SJSA1 (cell line): Measurements from ENCODE around the gene BRAT1. TPM values are rescaled to one million over a fixed set of nuclear protein-coding genes. Genes with fewer than 3 reads are reported as not detected.
A peak's percentile ranks its signal among the peaks of the same experiment; 100 is the strongest.

Source experiments
- DNase-seq, 2 experiments: peaks; one replicate each; pipeline ENCODE4 v3.0.0-alpha.2; 2015 to 2020; ENCODE audit warnings: low spot score in 2 of 2, low read depth in 1 of 2
- H3K27ac ChIP-seq: fragments of 250-450 bp; sonication (Bioruptor Pico); 2 replicates; pipeline ENCODE4 v1.5.1; 2020; ENCODE audit warnings: mild to moderate bottlenecking, moderate library complexity
- H3K27me3 ChIP-seq: fragments of 250-450 bp; sonication (Bioruptor Pico); replicated peaks from 2 replicates; pipeline ENCODE4 v1.5.1; 2020; ENCODE audit warnings: mild to moderate bottlenecking, moderate library complexity
- H3K36me3 ChIP-seq: fragments of 250-450 bp; sonication (Bioruptor Pico); 2 replicates; pipeline ENCODE4 v1.5.1; 2020; ENCODE audit warnings: mild to moderate bottlenecking
- H3K4me1 ChIP-seq: fragments of 250-450 bp; sonication (Bioruptor Pico); replicated peaks from 2 replicates; pipeline ENCODE4 v1.6.1; 2021; ENCODE audit warnings: mild to moderate bottlenecking
- H3K4me3 ChIP-seq: fragments of 250-450 bp; sonication (Bioruptor Pico); 2 replicates; pipeline ENCODE4 v1.5.1; 2020; ENCODE audit warnings: mild to moderate bottlenecking
- H3K9me3 ChIP-seq: fragments of 250-450 bp; sonication (Bioruptor Pico); replicated peaks from 2 replicates; pipeline ENCODE4 v1.5.1; 2020; ENCODE audit warnings: mild to moderate bottlenecking
- total RNA-seq: library from RNA; depleted of rRNA; stranded (reverse); fragments of >200 nt; shearing (Covaris generic); gene quantifications from 2 replicates; pipeline ENCODE4 v1.2.3, GENCODE V29; 2014

BRAT1 gene
- total RNA-seq, 1 experiment from 2014 or later = 33.3 TPM

GRCh38 chr7:2576742-2577491 is 21.6 kb upstream of the BRAT1 start:
- no peaks in the 10 kb centered on the region for H3K9me3 ChIP-seq
- DNase-seq = no peak
- no peak overlapping the region for H3K4me3 ChIP-seq
- no peak overlapping the region for H3K27ac ChIP-seq
- H3K4me1 ChIP-seq = peaks cover 15% of the 10 kb centered on the region
- no peaks in the 10 kb centered on the region for H3K27me3 ChIP-seq
- H3K36me3 ChIP-seq = no peaks in the 10 kb centered on the region

GRCh38 chr7:2575733-2576340 is 20.5 kb upstream of the BRAT1 start:
- Histone ChIP-seq H3K4me3 (no peak overlapping the region), H3K9me3 (no peaks in the 10 kb centered on the region), H3K36me3 (no peaks in the 10 kb centered on the region), H3K4me1 (peaks cover 16% of the 10 kb centered on the region), H3K27me3 (no peaks in the 10 kb centered on the region), H3K27ac (no peak overlapping the region)
- no peak for DNase-seq

GRCh38 chr7:2575046-2575732 is 19.9 kb upstream of the BRAT1 start:
- Histone ChIP-seq H3K4me3 (no peak overlapping the region), H3K27ac (no peak overlapping the region), H3K9me3 (no peaks in the 10 kb centered on the region)

GRCh38 chr7:2573761-2574160 is 18.4 kb upstream of the BRAT1 start:
- H3K9me3 ChIP-seq = no peaks in the 10 kb centered on the region
- no peak overlapping the region for H3K27ac ChIP-seq
- DNase-seq = no peak
- no peak overlapping the region for H3K4me3 ChIP-seq
- peaks cover 16% of the 10 kb centered on the region for H3K4me1 ChIP-seq
- H3K36me3 ChIP-seq = no peaks in the 10 kb centered on the region
- H3K27me3 ChIP-seq = no peaks in the 10 kb centered on the region

More at GRCh38 chr7:2575046-2575732, 19.9 kb upstream of the BRAT1 start:
- no peaks in the 10 kb centered on the region for H3K27me3 ChIP-seq
- no peaks in the 10 kb centered on the region for H3K36me3 ChIP-seq
- peaks cover 16% of the 10 kb centered on the region for H3K4me1 ChIP-seq
- DNase-seq = no peak

GRCh38 chr7:2572101-2572842 is 16.9 kb upstream of the BRAT1 start:
- Histone ChIP-seq H3K9me3 (no peaks in the 10 kb centered on the region), H3K27ac (no peak overlapping the region), H3K4me1 (peaks cover 16% of the 10 kb centered on the region), H3K4me3 (no peak overlapping the region), H3K36me3 (no peaks in the 10 kb centered on the region), H3K27me3 (no peaks in the 10 kb centered on the region)
- peak in 1 of 2 experiments; percentile 12 for DNase-seq

GRCh38 chr7:2571409-2571808 is 16.1 kb upstream of the BRAT1 start:
- Histone ChIP-seq H3K4me3 (no peak overlapping the region), H3K27me3 (no peaks in the 10 kb centered on the region), H3K4me1 (peaks cover 16% of the 10 kb centered on the region), H3K9me3 (no peaks in the 10 kb centered on the region), H3K36me3 (no peaks in the 10 kb centered on the region), H3K27ac (no peak overlapping the region)
- no peak for DNase-seq

- Histone ChIP-seq H3K9me3 (no peaks in the 10 kb centered on the region), H3K27ac (no peak overlapping the region), H3K4me3 (no peak overlapping the region), H3K36me3 (no peaks in the 10 kb centered on the region), H3K27me3 (no peaks in the 10 kb centered on the region), H3K4me1 (peaks cover 16% of the 10 kb centered on the region)
- no peak for DNase-seq
These were observed 14.7 kb upstream of the BRAT1 start for GRCh38 chr7:2570021-2570420.

- no peaks in the 10 kb centered on the region for H3K9me3 ChIP-seq
- no peak for DNase-seq
- no peak overlapping the region for H3K27ac ChIP-seq
- no peaks in the 10 kb centered on the region for H3K27me3 ChIP-seq
- peaks cover 16% of the 10 kb centered on the region for H3K4me1 ChIP-seq
- no peaks in the 10 kb centered on the region for H3K36me3 ChIP-seq
- no peak overlapping the region for H3K4me3 ChIP-seq
These were observed 14.1 kb upstream of the BRAT1 start for GRCh38 chr7:2569421-2569820.

GRCh38 chr7:2568521-2569223 is 13.3 kb upstream of the BRAT1 start:
- Histone ChIP-seq H3K27me3 (no peaks in the 10 kb centered on the region), H3K9me3 (no peaks in the 10 kb centered on the region), H3K4me1 (peaks cover 16% of the 10 kb centered on the region), H3K36me3 (no peaks in the 10 kb centered on the region), H3K27ac (no peak overlapping the region), H3K4me3 (no peak overlapping the region)
- DNase-seq = no peak

- H3K27ac ChIP-seq = no peak overlapping the region
- no peaks in the 10 kb centered on the region for H3K9me3 ChIP-seq
- H3K36me3 ChIP-seq = no peaks in the 10 kb centered on the region
- no peaks in the 10 kb centered on the region for H3K27me3 ChIP-seq
- peaks cover 8% of the 10 kb centered on the region for H3K4me1 ChIP-seq
- no peak overlapping the region for H3K4me3 ChIP-seq
- DNase-seq = no peak
These were observed 12.5 kb upstream of the BRAT1 start for GRCh38 chr7:2567679-2568278.

- H3K36me3 ChIP-seq = no peaks in the 10 kb centered on the region
- DNase-seq = no peak
- no peak overlapping the region for H3K4me3 ChIP-seq
- no peak overlapping the region for H3K27ac ChIP-seq
- H3K9me3 ChIP-seq = no peaks in the 10 kb centered on the region
- no peaks in the 10 kb centered on the region for H3K27me3 ChIP-seq
- peaks cover 2% of the 10 kb centered on the region for H3K4me1 ChIP-seq
These were observed 11.8 kb upstream of the BRAT1 start for GRCh38 chr7:2566890-2567678.

GRCh38 chr7:2566348-2566889 is 11.1 kb upstream of the BRAT1 start:
- Histone ChIP-seq H3K4me3 (no peak overlapping the region), H3K36me3 (no peaks in the 10 kb centered on the region), H3K27ac (no peak overlapping the region), H3K27me3 (no peaks in the 10 kb centered on the region), H3K4me1 (no peaks in the 10 kb centered on the region), H3K9me3 (no peaks in the 10 kb centered on the region)
- no peak for DNase-seq
